HG03196 (cell line): Measurements from ENCODE around the gene DGAT2.

Experiments
- ATAC-seq: cut with Tn5 transposase; IDR thresholded peaks from one replicate; pipeline ENCODE4 v1.9.1; 2021; ENCODE audit not compliant: unreplicated experiment

DGAT2 gene

DNA sequence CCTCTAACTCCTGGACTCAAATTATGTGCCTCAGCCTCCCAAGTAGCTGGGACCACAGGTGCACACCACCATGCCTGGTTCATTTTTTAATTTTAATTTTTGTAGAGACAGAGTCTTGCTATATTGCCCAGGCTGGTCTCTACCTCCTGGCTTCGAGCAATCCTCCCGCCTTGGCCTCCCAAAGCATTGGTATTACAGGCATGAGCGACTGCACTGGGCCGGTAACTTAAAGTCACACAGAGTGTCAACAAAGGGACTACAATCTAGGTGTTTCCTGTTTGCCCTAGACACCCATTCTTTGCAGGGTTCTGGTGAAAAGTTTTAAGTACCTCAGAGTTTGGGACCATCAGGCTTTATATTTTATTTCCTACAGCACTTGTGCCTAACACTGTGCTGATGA lies 54.8 kb downstream of the DGAT2 start:
- no peak for ATAC-seq

DNA sequence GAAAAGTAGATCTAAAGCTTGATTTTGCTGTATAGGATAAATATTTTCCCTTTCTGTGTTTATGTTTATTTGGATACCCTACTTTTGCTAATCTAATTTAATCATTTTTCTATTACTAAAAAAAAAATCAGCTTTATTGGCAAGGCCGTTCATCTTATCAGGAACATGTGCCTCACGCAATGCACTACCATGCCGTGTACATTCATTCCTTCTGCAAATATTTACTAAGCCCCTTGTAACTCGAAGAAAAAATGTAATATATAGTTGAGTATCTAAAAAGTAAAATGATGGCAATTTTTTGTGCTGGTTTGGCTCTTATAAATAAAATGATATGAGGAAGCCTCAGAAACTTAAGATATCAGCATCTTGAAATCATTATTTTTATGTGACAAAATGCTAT lies 55.4 kb downstream of the DGAT2 start:
- ATAC-seq: no peak

DNA sequence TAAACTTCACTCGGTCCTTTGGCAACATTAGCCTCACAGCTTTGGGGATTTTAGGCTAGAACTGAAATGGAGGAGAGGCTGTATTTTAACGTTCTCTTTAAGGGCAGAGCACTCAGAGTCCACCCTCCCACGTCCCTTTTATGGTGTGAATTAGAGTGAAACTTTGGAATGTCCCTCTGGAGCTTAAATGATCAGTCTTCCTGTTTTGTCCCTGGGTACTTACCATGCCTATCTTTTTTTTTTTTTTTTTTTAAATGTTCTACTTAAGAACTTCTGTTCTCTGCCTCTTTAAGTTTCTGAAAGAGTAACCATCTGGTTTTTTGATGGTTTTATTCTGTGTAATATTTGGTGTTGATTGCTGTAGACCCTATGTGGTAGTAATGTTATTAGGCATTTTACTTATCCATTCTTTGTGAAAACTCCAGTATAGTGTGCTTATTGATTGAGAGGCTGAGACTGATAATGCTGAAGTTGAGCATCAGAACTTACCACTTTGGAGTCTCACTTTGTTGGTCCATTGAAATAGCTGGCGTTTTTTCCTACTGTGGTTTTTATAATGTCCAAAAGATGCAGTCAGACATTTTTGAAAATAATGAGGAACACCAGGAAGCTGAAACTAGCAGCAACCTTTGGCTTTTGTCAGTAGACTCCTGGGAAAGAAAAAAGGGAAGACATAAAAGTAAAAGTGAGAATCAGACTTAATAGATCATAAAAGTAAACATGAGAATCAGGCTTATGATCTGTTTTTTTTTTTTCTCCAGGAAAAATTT lies 58.1 kb downstream of the DGAT2 start:
- ATAC-seq: no peak

DNA sequence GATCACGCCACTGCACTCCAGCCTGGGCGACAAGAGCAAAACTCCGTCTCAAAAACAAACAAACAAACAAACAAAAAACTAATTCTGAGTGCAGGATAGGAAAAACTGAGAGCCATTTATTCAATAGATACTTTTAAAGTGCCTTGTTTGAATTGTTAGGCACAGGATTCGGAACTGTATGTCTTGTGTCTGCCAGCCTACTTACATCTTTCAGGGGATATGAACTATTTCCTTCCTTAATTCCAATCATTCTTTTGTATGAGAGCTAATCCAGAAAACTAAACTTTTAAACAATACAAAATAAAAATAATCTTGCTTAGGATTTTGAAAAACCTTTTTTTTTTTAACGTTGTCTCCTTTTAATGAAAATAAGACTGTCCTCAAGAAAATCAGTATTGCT lies 59.0 kb downstream of the DGAT2 start:
- no peak for ATAC-seq

GRCh38 chr11:75831915-75832502 lies 63.4 kb downstream of the DGAT2 start:
- ATAC-seq: no peak

GRCh38 chr11:75834728-75835127 lies 66.2 kb downstream of the DGAT2 start:
- ATAC-seq: no peak

DNA sequence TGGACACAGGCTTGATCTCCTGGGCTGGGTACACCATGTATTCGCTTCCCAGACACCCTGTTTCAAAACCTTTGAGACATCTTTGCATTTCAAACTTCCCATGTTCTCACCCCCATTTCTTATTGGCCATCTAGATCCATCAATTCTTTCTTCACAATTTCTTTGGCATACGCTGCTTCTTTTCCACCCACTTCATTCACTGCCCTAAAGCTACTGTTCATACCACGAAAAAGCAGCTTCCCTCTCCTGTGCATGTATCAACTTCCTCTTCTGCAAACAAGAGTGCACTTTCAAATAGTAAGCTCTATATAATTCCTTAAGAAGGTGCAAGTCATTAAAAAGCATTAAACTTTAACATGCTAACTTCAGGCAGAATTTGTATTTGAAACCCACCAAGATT lies 67.8 kb downstream of the DGAT2 start:
- no peak for ATAC-seq

DNA sequence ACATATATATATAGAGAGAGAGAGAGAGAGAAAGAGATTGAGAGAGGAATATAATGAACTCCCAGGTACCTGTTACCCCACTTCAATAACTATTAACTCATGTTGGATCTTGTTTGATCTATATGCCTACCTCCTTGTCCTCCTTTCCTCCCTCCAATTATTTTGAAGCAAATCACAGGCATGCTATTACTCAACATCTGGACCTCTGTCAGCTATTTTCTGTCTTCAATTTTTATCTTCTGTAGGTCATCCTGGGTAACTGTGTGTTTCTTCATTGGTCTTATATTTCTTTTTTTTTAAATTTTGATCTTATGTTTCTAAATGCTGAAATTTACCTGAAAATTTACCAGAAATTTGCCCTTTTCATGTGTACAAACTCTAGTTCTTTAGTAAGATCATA lies 71.3 kb downstream of the DGAT2 start:
- ATAC-seq: no peak

DNA sequence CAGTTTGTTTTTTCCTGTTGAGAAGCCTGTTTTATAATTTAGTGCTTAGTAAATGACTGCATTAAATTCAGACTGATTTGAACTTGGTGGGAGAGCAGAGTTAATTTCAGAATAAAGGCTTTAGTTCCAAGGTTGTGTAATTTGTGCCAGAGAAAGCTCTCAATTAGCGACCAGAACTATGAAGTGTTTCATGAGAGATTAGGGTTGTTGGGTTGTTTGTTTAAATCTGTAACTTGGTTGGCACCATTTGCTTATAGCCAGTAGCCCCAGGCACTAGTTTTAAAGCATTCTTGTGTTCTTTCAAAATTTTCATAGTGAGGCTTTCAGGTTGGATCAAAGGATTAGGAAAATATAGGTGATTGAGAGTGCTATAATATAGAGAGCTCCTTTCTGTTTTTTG lies 71.9 kb downstream of the DGAT2 start:
- no peak for ATAC-seq

DNA sequence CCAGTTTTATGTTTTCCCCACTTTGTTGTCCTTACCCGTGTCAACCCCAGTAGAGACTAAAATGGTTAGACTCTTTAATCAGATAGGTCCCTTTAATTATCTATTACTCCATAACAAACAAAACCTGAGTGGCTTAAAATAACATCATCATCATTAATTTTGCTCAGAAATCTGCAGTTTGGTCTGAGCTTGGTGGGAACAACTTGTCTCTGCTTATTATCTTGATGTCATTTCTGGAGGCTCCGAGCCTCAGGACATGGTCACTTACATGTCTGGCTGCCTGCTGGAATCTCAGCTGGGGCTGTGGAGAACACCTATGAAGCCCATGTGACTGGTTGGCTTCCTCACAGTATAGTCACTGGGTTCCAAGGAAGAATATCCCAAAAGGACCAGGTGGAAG lies 73.2 kb downstream of the DGAT2 start:
- ATAC-seq: no peak

GRCh38 chr11:75845324-75845723 lies 76.7 kb downstream of the DGAT2 start:
- no peak for ATAC-seq

DNA sequence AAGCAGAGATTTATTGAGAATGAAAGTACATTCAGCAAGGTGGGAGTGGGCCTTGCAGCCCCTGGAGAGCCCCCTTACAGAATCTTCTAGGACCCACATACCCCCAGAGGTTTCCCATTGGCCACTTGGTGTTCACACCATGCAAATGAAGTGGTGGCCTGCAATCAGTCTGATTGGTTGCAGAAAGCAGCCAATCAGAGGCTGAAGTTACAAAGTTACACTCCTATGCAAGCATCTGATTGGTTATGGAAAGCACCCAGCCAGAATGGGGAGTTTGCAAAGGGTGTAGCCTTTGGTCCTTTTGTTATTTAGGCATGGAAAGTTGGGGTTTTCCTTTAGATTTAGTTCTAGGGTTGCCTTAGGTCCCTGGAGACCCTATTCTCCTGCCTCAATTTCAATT lies 81.3 kb downstream of the DGAT2 start:
- ATAC-seq: no peak

DNA sequence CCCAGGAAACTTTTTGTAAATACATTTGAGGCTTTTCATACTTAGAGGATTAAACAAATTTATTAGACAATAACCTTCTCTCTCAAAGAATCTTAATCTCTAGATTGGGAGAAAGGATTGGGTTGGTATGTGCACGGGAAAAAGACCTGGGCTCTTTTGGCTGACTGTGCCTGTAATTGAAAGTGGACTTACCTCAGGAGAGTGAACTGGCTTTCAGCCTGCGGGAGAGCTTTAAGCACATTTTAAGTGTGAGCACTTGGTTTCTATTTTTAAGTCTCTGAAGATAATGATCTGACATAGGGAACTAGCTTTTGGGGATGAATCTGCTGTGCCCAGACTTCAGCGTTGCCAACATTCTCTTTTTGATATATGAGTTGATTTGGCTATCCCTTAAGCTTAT lies 82.2 kb downstream of the DGAT2 start:
- ATAC-seq: no peak
